Amniotic epithelial cell (primary cell): ENCODE results near the gene EIF3B.
"Not testable (repeated sequence)": the region's sequence is repeated elsewhere in the genome, so short reads cannot be mapped to it uniquely, and the experiment has no call there.

Source experiments
- DNase-seq: peaks from one replicate; pipeline ENCODE4 v3.0.0-alpha.2; 2010; ENCODE audit warnings: low read depth

EIF3B gene

DNA sequence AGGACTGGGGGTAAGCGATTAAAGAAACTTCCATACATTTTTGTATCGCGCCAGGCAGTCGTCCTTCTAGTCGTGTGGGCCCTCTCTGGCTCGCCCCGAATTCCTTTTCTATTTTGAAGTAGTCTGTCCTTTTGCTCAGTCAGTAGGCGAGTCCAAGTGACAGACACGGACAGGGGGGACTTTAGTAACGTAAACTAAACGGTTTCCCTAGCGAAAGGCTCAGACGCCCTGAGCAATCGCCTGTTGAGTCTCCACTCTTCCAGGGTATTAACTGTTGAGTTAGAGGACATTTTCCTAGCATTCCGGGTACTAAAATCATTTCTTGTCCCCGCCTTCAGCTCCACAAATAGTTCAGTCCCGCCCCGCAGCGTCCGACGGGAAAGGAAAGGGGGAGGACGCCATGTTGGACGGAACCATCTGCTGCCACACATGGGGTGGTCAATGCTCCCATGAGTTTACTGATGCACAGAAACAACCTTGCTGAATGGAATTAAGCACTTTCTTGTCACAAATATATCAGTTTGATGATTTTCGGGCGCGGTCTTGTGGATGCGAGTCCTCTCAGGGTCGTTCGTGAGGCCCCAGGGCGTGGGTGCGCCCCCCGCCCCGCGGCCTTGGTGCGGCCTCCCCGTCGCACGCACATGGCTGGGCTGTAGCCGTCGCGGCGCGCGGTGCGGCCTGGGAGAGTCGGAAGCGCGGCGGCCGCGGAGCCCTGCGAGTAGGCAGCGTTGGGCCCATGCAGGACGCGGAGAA, at the start of gene EIF3B:
TSS of gene EIF3B (plus strand) at position 642 of the 753 bp plus-strand sequence. CDS start at position 737, 95 bp downstream.
- peak; percentile 92 for DNase-seq

DNA sequence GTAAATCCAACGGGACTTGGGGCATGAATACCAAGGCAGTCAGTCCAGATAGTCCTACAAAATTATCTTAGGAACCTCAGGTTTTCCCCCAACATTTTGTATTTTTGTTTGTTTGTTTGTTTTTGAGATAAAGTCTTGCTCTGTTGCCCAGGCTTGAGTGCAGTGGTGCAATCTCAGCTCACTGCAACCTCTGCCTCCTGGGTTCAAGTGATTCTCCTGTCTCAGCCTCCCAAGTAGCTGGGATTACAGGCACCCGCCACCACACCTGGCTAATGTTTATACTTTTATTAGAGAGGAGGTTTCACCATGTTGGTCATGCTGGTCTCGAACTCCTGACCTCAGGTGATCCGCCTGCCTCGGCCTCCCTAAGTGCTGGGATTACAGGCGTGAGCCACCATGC, 49.4 kb upstream of the EIF3B start:
- not testable (repeated sequence) for DNase-seq

DNA sequence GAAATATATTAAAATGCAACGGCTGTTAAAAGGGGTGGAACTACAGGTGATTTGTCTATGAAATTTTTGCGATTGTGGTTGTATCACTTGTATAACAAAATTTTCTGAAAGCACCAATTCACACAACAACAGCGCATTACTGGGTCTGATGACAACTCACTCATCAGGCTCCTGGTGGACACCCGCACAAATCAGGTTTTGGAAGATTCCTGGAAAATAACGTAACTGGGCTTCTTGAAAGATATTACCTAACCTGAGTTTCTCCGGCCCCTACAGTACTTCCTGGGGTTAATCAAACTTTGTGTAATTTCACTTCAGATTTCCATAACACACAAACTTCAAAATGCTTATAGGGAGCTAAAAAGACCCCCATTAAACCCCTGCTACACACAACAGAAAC, 47.9 kb upstream of the EIF3B start:
- peak; percentile 81 for DNase-seq

DNA sequence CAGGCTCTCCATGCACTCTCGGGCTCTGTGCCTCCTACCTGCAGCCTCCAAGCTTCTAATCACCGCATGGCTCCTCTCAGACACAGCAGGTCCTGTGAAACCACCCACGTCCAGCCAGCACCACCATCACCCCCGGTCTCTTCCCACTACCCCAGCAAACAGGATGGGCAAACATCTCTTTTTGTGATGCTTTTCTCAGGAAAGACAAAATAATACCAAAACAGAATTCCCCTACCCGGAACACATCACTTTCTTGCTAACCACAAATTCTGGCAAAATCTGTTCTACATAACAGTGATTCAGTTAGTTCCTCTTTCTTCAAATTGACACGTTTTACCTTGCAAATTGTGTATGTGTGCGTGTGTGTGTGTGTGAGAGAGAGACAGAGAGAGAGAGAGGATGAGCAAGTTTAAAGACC, 46.9 kb upstream of the EIF3B start:
- DNase-seq, result peak; percentile 36

DNA sequence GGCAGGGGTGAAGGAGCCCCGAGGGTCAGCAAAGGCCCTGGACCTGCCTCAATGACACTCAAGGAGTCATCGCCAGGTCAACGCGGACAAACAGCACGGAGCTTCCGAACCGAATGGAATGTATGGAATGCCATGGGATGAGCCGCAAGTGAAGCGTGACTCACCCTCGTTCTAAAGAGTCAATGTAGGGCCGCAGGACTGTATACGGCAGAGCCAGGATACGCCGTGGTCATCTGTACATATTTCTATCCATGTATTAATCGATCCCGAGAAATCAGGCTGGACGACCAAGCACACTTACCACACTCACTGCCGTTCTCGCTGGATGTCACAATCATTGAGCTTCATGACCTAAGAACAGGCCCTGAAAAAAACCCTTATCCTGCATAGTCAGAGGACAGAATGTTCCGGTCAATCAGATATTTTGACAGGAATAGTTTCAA, 44.7 kb upstream of the EIF3B start:
- peak; percentile 97 for DNase-seq

DNA sequence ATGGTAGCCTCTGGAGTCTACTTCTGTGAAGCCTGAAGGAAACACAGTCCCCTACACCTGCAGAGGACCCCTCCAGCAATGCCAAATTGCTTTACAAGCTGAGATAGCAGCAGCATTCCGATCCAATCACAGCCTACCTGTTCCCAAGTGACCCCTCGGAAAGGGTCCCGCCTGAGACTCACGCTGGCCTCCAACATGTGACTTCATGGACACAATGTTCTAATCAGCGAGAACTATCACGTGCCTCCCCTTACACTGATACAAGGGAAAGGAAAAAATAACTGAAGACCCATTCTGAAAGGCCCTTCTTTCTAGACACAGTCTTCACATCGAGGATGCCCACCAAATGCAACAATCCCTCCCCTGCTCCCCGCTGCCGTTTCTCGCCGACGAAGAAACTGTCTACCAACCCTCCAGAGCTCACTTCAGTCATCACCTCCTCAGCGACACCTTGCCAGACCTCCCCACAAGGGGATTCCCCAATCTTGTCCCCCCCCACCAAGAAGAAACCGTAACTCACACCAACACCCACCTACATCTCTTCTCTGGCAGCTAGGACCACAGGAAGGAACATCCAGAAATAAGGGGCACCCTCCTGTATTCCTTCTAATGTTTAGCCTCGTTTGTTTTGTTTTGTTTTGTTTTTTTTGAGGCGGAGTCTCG, 42.2 kb upstream of the EIF3B start:
- no peak for DNase-seq

DNA sequence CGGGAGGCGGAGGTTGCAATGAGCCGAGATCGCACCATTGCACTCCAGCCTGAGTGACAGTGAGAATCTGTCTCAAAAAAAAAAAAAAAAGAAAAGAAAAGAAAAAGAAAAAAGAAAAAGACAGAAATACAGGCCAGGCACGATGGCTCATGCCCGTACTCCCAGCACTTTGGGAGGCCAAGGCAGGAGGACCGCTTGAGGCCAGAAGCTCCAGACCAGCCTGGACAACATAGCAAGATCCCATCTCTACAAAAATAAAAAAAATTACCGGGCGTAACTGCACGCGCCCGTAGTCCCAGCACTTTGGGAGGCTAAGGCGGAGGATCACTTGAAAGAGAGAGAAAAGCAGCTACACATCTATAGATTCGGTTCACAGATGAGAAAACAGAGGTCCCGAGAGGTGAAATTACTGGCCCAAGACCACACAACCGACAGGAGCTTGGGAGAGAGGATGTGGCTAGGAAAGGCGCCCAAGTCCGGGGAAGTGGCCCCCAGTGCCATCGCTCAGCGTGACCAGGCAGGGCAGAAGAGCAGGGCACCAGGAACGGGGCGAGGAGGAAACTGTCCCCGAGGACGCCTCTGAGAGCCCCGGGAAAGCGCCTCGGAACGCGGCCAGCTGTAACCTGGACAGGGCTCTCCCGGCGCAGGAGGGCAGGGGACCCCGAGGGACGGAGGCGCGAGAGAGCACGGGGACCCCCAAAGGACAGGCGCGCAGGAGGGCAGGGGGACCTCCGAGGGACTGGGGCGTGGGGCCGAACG, 41.0 kb upstream of the EIF3B start:
- no peak for DNase-seq

DNA sequence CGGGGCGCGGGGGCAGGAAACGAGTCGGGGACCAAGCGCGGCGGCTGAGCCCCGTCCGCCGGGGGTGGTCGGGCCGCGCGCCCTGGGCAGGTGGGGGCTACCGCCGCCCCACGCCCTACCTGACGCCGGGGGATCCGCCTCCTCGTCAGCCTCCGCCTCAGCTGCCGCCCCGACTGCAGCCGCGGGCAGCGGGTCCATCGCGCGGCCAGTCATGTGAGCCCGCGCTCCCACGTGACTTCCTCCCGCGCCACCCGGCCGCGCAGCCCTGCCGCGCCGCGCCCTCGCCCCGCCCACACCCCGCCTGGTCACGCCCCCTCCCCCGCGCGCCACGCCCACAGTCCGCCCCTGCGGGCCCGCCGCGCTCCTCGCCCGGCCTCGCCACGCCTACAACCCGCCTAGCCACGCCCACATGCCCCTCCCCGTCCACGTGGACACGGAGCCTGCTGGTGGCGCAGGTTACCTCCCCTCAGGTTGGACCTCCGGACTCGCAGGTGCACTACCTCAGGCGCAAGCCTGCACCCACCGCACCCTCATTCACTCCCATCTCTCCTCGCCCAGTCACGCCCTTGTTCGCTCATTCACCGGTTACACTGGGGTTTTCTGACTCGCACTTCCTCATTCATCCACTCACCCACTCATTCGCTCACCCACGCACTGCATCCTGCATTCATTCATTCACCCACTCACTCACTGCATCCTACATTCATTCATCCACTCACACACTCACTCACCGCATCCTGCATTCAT, 40.2 kb upstream of the EIF3B start, which contains the start of gene SNX8:
TSS of gene SNX8 (minus strand) at position 233 of the 747 bp plus-strand sequence. CDS start at position 213, 20 bp downstream.
- peak; percentile 78 for DNase-seq

DNA sequence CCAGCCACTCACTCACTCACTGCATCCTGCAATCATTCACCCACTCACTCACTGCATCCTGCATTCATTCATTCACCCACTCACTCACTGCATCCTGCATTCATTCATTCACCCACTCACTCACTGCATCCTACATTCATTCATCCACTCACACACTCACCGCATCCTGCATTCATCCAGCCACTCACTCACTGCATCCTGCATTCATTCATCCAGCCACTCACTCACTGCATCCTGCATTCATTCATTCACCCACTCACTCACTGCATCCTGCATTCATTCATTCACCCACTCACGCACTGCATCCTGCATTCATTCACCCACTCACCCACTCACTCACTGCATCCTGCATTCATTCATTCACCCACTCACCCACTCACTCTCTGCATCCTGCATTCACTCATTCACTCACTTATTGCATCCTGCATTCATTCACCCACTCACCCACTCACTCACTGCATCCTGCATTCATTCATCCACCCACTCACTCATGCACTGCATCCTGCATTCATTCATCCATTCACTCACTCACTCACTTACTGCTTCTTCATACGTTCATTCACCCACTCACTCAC, 39.6 kb upstream of the EIF3B start:
- DNase-seq, result not testable (repeated sequence)

DNA sequence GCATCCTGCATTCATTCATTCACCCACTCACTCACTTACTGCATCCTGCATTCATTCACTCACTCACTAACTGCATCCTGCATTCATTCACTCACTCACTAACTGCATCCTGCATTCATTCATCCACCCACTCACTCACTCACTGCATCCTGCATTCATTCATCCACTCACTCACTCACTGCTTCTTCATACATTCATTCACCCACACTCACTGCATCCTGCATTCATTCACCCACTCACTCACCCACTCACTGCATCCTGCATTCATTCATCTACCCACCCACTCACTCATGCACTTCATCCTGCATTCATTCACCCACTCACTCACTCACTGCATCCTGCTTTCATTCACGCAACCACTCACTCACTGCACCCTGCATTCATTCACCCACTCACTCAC, 38.8 kb upstream of the EIF3B start:
- no peak for DNase-seq

DNA sequence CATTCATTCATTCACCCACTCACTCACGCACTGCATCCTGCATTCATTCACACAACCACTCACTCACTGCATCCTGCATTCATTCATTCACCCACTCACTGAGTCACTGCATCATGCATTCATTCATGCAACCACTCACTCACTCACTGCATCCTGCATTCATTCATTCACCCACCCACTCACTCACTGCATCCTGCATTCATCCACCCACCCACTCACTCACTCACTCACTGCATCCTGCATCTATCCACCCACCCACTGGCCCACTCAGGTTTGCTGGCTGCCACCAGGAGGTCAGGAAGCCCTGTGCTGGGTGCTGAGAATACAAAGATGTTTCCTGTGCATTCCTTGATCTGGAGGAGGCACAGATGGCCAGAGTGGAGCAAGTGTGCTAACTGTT, 38.0 kb upstream of the EIF3B start:
- DNase-seq, result no peak

DNA sequence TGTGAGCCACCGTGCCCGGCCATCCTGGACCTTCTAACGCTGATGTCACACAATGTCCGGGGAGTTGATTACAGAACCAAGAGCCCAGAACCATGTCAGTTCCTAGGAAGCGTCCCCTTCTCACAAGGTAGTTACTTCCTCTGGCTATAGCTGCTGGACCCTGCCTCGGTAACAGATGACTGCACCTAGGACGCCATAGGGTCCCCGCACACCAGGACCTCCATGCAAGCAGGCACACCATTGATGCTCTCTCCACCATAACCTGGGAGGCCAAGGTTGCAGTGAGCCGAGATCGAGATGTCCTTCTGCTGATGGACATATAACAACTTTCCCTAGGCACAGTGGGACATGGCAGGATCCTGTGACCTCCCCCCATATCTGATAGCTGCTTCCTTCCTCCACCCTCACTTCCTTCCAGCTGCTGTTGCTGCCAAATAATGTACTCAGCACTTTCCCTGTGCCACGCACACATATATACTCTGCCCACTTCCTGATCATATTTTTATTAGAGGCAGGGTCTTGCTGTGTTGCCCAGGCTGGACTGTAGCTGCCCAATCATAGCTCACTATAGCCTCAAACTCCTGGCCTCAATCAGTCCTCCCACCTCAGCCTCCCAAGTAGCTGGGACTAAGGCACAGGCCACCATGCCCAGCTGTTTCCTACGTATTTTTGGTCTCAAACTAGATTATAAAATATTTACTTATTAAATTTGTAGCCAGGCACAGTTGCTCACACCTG, 36.9 kb upstream of the EIF3B start:
- DNase-seq, result no peak

DNA sequence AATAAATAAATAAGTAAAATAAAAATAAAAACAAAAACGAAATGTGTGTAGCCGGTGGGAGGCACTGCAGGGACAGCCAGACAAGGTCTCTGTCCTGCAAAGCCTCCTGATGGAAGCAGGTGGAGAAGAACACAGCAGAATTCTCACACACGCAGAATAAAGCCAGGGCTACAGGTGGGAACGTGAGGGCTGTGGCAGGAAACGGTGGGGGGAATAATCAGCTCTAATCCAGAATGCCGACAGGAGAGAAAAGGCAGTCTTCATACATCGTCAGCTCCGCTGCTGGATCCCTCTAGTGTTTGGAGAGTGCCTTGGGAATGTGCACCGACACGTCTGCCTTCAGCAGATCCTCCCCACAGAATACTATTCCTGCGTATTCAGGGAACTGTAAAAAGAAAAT, 33.6 kb upstream of the EIF3B start:
- DNase-seq, result peak; percentile 54

DNA sequence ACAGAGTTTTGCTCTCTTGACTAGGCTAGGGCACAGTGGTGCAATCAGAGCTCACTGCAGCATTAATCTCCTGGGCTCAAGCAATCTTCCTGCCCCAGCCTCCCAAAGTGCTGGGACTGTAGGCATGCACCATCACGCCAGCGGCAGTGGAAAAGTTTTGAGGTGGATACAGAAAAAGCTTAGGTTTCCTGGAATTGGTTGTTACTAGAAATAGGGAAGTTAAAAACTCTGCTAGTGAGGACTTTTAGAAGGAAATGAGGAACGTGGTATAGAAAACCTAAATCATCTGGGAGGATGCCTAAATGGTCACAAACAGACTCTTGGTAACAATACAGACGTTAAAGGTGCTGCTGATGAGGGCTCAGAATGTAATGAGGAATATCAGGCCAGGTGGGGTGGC, 29.5 kb upstream of the EIF3B start:
- DNase-seq, result no peak

DNA sequence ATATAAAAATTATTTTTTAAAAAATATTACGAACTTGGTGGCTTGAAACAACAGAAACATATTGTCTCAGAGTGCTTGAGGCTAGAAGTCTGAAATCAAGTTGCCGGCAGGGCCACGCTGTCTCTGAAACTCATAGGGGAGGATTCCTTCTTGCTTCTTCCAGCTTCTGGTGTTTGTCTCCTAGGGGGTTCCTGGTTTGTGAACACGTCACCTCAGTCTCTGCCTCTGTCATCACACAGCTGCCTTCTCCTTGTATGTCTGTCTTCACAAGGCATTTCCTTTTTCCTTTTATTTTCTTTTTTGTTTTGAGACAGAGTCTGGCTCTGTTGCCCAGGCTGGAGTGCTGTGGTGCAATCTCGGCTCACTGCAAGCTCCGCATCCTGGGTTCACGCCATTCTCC, 27.7 kb upstream of the EIF3B start:
- DNase-seq, result no peak

DNA sequence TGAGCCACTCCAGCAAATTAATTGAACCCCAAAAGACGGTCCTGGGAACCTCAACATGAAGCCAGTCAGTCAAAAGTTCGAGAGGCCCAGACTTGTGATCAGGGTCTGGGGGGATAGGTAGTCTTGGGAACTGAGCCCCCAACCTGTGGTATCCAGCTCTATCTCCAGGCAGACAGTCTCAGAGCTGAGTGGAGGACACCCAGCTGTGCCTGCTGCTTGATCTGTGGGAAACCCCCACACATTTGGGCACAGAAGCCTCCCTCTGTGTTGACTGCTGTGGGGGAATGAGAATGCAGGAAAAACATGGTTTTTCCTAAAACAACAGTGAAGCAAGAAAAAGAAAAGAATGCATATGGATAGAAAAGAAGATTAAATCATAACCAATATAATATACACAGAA, 24.1 kb upstream of the EIF3B start:
- no peak for DNase-seq

DNA sequence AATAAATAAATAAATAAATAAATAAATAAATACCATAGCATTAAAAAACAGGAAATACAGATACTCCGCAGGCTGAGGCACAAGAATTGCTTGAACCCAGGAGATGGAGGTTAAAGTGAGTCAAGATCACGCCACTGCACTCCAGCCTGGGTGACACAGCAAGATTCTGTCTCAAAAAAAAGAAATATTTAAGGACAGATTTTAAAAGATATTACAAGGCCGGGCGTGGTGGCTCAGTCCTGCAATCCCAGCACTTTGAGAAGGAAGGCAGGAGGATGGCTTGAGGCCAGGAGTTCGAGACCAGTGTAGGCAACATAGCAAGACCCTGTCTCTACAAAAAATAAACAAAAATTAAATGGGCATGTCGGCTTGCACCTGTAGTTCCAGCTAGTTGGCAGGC, 22.9 kb upstream of the EIF3B start:
- DNase-seq, result no peak

DNA sequence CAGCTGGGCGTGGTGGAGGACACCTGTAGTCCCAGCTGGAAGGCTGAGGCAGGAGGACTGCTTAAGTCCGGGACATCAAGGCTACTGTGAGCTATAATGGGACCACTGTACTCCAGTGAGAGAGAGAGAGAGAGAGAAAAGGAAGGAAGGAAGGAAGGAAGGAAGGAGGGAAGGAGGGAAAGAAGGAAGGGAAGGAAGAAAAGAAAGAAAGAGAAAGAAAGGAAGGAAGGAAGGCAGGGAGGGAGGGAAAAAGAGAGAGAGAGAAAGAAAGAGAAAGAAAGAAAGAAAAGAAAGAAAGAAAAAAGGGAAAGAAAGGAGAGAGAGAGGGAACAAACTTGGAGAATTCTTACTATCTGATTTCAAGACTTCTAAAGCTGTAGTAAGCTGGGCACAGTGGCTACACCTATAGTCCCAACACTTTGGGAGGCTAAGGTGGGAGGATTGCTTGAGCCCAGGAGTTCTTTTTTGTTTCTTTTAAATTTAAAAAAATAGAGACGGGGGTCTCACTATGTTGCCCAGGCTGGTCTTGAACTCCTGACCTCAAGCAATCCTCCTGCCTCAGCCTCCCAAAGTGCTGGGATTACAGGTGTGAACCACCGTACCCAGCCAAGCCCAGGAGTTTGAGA, 21.9 kb upstream of the EIF3B start:
- not testable (repeated sequence) for DNase-seq

DNA sequence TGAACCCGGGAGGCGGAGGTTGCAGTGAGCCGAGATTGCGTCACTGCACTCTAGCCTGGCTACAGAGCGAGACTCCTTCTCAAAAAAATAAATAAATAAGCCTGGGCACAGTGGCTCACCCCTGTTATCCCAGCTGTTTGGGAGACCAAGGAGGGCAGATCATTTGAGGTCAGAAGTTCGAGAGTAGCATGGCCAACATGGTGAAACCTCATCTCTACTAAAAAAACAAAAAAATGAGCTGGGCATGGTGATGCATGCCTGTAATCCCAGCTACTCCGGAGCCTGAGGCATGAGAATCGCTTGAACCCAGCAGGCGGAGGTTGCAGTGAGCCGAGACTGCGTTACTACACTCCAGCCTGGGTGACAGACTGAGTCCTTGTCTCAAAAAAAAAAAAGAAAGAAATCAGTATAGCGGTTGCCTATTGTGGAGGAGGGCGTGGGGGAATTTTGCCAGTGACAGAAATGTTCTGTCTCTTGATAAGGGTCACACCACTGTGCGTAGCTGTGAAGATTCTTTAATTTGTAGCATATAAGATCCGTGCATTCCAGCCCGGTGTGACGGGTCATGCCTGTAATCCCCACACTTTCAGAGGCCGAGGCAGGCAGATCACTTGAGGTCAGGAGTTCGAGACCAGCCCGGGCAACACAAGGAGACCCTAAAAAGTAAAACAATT, 17.9 kb upstream of the EIF3B start:
- DNase-seq, result no peak
